Bronchial epithelial cell (primary cell): ENCODE measurements around the gene TRMT1. TPM values are rescaled to one million over a fixed set of nuclear protein-coding genes. Genes with fewer than 3 reads are reported as not detected.

Source experiments
- DNase-seq: peaks from one replicate; pipeline ENCODE4 v3.0.0-alpha.2; 2010; ENCODE audit warnings: low read depth
- FAIRE-seq: peaks from 2 replicates; lab custom pipeline; 2011; peaks lifted over from hg19 to GRCh38; lab: Jason Lieb, UNC
- H3K27me3 ChIP-seq: 2 replicates; pipeline ENCODE4 v1.5.1; 2011; ENCODE audit warnings: low read length; ENCODE audit not compliant: control insufficient read depth, insufficient read depth
- H3K36me3 ChIP-seq: 2 replicates; pipeline ENCODE4 v1.5.1; 2011; ENCODE audit warnings: low read length; ENCODE audit not compliant: control insufficient read depth, insufficient read depth
- H3K4me3 ChIP-seq: 2 replicates; pipeline ENCODE4 v1.5.1; 2011; ENCODE audit warnings: mild to moderate bottlenecking, low read depth, low read length, control low read depth
- total RNA-seq: library from RNA; depleted of rRNA; stranded (reverse); fragments of >200 nt; gene quantifications from 2 replicates; pipeline ENCODE4 v1.2.1, GENCODE V29; 2014
- TF ChIP-seq, protein P1 (sequence below): IDR thresholded peaks from 2 replicates; pipeline ENCODE4 v1.5.1; 2011; ENCODE audit warnings: mild to moderate bottlenecking, moderate library complexity, low read length, control low read depth, inconsistent platforms; ENCODE audit not compliant: insufficient read depth, severe bottlenecking

TRMT1 gene
- total RNA-seq, 1 donor from 2014 or later = 40.5 TPM

DNA sequence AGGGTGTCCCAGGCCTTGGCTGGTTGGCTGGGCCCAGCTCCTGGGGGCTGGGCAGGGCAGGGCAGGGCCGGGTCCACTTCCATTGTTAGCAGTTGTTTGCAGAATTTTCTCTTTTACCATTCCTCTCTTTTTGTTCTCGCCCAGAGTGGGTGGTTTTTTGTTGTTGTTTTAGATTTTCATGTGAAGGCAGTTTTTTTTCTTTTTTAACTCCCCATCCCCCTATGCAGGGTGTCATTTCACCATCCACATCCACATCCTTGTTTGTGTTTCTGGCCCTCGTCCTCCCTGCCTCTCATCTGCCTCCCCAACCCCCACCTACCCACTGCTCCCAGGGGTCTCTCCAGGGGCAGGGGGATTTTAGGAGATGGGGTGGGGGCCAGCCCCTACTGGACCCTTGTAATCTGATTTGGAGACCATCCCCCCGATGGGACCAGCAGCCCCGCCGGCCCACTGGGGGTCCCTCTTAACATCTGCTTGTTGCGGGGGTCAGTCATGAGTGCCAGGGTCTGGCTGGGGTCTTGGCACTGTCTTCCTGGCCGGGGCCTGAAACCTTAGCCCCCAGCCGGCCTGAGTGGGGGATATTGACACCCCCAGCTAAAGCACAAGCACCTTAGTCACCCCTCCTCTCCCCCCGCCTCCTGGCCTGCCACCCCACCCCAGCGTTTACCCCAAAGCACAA, 23.2 kb upstream of the TRMT1 start:
- H3K36me3 ChIP-seq = peaks cover 33% of the 10 kb centered on the region

DNA sequence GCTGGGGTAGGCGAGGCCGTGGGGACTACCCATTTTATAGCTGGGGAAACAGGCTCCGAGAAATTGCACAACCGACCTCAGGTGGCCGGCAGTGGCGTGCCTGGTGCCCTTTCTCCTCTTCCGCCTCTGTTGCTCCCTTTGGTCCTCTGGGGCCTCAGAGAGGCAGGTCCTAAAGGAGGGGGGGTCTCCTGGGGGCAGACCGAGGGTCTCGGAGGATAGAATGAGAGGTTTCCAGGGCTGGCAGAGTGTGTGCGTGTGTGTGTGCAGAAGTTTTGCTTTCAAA, 22.3 kb upstream of the TRMT1 start:
- TF ChIP-seq, protein P1, sequence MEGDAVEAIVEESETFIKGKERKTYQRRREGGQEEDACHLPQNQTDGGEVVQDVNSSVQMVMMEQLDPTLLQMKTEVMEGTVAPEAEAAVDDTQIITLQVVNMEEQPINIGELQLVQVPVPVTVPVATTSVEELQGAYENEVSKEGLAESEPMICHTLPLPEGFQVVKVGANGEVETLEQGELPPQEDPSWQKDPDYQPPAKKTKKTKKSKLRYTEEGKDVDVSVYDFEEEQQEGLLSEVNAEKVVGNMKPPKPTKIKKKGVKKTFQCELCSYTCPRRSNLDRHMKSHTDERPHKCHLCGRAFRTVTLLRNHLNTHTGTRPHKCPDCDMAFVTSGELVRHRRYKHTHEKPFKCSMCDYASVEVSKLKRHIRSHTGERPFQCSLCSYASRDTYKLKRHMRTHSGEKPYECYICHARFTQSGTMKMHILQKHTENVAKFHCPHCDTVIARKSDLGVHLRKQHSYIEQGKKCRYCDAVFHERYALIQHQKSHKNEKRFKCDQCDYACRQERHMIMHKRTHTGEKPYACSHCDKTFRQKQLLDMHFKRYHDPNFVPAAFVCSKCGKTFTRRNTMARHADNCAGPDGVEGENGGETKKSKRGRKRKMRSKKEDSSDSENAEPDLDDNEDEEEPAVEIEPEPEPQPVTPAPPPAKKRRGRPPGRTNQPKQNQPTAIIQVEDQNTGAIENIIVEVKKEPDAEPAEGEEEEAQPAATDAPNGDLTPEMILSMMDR = no peak
- DNase-seq (no peak), FAIRE-seq (no peak)
- H3K27me3 ChIP-seq = no peaks in the 10 kb centered on the region
- peaks cover 29% of the 10 kb centered on the region for H3K36me3 ChIP-seq
- H3K4me3 ChIP-seq = no peak overlapping the region

More for the DNA sequence above, 23.2 kb upstream of the TRMT1 start:
- no peak for FAIRE-seq
- no peak for DNase-seq
- H3K4me3 ChIP-seq = no peak overlapping the region
- no peaks in the 10 kb centered on the region for H3K27me3 ChIP-seq
- TF ChIP-seq, protein P1 = no peak

DNA sequence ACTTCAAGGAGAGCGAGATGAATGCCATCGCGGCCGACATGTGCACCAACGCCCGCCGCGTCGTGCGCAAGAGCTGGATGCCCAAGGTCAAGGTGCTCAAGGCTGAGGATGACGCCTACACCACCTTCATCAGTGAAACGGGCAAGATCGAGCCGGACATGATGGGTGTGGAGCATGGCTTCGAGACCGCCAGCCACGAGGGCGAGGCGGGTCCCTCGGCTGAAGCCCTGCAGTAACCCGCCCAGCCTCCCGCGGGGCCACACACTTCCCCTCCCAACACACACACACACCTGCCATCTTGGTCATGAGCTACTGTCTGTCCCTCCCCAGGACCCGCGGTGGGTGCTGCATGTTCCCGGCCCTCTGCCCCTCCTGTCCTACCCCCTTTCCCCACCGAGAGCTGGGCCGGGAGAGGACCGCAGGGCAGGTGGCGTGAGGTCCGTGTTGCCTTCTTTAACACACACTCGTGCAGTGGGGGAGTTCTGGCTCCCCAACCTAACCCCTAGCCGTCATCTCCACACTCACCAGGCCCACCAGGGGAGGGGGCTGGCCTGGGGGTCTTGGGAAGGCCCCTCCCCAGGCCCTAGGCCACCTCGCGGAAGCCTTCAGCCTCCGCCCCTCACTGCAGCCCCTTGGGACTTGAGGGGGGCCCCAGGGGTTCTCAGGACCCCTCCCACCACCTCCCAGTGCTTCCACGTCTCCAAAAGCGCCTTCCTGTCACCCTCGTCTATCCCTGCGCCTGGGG, 21.8 kb upstream of the TRMT1 start:
- Histone ChIP-seq H3K4me3 (no peak overlapping the region), H3K36me3 (peaks cover 29% of the 10 kb centered on the region), H3K27me3 (no peaks in the 10 kb centered on the region)
- DNase-seq (no peak), FAIRE-seq (no peak)
- TF ChIP-seq, protein P1 = no peak

DNA sequence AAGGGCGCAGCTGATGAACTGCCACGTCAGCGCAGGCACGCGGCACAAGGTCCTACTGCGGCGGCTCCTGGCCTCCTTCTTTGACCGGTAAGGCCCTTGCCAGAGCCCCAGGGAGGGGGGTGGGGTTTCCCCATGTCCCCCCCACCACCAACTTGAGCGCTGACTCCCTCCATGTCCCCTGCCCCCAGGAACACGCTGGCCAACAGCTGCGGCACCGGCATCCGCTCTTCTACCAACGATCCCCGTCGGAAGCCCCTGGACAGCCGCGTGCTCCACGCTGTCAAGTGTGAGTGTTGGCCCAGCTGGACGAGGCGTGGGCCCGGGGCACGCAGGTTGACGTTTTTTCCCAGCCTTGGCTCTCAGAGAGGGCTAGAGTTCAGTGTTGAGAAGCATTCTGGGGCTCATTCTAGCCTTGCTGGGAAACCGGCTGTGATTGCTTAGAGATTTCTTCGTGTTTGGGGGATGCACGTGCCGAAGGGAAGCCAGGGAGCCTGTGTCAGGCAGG, 20.8 kb upstream of the TRMT1 start:
- TF ChIP-seq, protein P1 = no peak
- FAIRE-seq (no peak), DNase-seq (no peak)
- H3K4me3 ChIP-seq = no peak overlapping the region
- H3K27me3 ChIP-seq = no peaks in the 10 kb centered on the region
- peaks cover 31% of the 10 kb centered on the region for H3K36me3 ChIP-seq

DNA sequence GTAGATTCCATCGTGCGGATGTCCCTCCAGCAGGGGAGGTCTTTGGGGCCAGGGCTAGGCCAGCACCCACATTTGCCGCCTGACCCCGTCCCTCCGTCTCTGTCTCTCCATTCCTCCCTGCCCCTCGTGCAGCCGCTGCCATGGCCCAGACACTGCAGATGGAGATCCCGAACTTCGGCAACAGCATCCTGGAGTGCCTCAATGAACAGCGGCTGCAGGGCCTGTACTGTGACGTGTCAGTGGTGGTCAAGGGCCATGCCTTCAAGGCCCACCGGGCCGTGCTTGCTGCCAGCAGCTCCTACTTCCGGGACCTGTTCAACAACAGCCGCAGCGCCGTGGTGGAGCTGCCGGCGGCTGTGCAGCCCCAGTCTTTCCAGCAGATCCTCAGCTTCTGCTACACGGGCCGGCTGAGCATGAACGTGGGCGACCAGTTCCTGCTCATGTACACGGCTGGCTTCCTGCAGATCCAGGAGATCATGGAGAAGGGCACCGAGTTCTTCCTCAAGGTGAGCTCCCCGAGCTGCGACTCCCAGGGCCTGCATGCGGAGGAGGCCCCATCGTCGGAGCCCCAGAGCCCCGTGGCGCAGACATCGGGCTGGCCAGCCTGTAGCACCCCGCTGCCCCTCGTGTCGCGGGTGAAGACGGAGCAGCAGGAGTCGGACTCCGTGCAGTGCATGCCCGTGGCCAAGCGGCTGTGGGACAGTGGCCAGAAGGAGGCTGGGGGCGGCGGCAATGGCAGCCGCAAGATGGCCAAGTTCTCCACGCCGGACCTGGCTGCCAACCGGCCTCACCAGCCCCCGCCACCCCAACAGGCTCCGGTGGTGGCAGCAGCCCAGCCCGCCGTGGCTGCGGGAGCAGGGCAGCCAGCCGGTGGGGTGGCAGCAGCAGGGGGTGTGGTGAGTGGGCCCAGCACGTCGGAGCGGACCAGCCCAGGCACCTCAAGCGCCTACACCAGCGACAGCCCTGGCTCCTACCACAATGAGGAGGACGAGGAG, 18.8 kb upstream of the TRMT1 start:
- TF ChIP-seq, protein P1 = no peak
- DNase-seq (no peak), FAIRE-seq (no peak)
- H3K27me3 ChIP-seq = no peaks in the 10 kb centered on the region
- peaks cover 30% of the 10 kb centered on the region for H3K36me3 ChIP-seq
- H3K4me3 ChIP-seq = no peak overlapping the region
